Embryonic facial prominence (tissue), 1 donor: ENCODE measurements around the gene LRRC41.
"Not testable (repeated sequence)": the region's sequence is repeated elsewhere in the genome, so short reads cannot be mapped to it uniquely, and the experiment has no call there.

Experiments
- DNase-seq: peaks from one replicate; pipeline ENCODE4 v3.0.0-alpha.2; 2016; ENCODE audit errors: extremely low spot score

LRRC41 gene

DNA sequence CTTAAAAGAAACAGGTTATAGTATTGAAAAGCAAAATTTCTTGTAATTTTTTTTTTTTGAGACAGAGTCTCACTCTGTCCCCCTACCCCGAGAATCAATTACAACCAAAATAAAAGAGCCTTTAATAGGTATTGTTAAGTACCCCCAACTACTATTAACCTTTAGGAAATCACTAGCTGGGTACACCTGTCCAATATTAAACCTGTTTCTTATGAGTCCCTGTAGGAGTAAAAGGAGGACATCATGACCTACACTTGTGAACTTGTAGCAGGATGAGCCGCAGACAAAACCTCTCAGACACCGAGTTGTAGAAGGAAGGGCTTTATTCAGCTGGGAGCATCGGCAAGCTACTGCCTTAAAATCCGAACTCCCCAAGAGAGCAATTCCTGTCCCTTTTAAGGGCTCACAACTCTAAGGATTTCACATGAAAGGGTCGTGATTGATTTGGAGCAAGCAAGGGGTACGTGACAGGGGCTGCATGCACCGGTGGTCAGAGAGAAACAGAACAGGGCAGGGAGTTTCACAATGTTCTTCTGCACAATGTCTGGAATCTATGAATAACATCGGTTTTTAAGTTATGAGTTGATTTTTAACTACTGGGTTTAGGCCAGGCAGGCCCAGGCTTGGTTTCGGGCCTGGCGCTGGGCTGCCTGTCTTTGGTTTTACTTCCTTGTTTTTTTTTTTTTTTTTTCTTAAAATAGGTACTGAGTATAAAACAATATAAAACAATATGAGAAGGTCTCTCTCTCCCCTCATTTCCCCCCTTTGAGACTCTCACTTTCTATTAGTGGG is 22.1 kb upstream of the LRRC41 start:
- DNase-seq = not testable (repeated sequence)

DNA sequence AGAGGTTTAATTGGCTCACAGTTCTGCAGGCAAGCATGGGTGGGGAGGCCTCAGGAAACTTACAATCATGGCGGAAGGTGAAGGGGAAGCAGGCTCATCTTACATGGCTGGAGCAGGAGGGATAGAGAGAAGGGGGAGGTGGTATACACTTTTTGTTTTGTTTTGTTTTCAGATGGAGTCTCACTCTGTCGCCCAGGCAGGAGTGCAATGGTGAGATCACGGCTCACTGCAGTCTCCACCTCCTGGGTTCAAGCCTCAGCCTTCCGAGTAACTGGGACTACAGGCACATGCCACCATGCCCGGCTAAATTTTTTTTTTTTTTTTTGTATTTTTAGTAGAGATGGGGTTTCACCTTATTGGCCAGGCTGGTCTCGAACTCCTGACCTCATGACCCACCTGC is 18.8 kb upstream of the LRRC41 start:
- DNase-seq = not testable (repeated sequence)

- DNase-seq = not testable (repeated sequence)
Measured at GRCh38 chr1:46319960-46320914, 16.8 kb upstream of the LRRC41 start.

DNA sequence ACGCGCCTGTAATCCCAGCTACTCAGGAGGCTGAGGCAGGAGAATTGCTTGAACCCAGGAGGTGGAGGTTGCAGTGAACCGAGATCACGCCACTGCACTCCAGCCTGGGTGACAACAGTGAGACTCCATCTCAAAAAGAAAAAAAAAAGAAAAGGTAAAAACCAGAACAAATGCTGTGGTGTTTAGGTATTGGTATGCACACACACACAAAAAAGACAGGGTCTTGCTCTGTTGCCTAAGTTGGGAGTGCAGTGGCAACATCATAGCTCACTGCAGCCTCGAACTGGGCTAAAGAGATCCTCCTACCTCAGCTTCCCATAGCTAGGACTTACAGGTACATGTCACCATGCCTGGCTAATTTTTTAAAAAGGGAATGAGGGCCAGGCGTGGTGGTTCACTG is 15.9 kb upstream of the LRRC41 start:
- not testable (repeated sequence) for DNase-seq

DNA sequence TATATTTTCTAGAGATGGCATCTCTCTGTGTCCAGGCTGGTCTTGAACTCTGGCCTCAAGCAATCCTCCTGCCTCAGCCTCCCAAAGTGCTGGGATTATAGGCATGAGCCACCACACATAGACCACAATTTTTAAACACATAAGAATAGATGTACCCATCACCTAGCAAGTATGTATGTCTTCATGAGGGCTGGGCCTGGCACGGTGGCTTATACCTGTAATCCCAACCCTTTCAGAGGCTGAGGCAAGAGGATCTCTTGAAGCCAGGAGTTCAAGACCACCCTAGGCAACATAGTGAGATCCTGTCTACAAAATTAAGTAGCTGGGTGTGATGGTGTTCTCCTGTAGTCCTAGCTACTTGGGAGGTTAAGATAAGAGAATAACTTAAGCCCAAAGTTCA is 13.9 kb upstream of the LRRC41 start:
- no peak for DNase-seq

GRCh38 chr1:46315669-46316403 is 12.4 kb upstream of the LRRC41 start:
- DNase-seq = no peak

GRCh38 chr1:46310321-46310720 is 6.9 kb upstream of the LRRC41 start:
- no peak for DNase-seq

DNA sequence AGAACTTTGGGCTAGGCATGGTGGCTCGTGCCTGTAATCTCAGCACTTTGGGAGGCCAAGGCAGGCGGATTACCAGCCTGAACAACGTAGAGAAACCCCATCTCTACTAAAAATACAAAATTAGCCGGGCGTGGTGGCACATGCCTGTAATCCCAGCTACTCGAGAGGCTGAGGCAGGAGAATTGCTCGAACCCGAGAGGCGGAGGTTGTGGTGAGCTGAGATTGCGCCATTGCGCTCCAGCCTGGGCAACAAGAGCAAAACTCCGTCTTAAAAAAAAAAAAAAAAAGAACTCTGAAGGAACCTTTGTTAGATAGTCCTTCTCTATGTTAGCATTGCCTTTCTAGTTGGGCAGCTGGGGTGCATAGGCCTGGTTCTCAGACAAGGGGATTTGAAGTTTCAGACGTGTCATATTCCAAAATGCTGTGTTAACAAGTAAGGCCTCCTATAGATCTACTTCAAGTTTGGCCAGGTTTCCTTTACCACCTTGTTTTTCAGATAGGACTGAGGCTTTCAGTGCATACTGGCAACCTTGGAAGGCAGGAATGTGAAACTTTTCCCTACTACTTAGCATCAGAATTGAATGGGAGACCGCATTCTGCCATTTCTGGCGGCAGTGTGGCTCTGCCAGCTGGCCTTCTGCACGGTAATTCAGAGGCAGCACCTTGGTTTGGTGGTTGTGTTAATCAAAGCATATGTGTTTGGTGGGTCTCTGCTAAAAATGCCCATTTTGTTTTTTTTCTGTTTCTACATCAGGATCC is 6.2 kb upstream of the LRRC41 start:
- no peak for DNase-seq

DNA sequence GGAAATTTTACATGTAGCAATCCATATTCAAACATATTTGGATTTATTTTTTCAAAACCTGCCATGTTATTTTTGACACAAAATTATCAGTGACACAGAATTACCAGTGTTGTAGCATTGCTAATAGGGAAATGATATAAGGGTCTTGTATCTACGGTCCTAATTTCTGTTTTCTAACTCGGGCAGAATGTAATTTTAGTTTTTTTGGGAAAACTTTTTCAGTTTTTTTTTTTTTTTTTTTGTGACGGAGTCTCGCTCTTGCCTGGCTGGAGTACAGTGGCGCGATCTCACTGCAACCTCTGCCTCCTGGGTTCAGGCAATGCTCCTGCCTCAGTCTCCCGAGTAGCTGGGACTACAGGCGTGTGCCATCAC is 2.7 kb upstream of the LRRC41 start:
- DNase-seq = no peak

DNA sequence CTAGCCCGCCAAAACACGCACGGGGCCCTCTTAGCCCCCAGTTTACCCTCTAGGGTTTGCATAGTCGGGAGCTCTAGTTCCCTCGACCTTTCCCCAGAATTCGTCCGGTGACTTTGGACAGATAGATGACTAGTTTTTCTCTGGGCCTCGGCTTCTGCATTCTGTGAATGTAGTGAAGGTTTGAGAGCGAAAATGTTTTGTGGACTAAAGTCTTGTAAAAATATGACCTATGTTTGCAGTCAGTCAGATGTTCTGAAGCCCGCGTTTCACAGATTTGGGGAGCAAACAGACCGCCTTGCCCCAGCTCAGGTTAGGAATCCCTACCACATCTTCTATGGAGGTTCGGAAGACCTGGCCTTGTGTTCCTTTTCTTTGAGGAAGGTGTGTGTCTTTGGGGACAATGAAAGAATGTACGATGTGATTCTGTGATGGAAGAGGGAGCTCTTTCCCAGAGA is 483 bp upstream of the LRRC41 start:
- DNase-seq = peak; percentile 7

GRCh38 chr1:46302641-46303037 is 777 bp downstream of the LRRC41 start:
- DNase-seq = no peak

DNA sequence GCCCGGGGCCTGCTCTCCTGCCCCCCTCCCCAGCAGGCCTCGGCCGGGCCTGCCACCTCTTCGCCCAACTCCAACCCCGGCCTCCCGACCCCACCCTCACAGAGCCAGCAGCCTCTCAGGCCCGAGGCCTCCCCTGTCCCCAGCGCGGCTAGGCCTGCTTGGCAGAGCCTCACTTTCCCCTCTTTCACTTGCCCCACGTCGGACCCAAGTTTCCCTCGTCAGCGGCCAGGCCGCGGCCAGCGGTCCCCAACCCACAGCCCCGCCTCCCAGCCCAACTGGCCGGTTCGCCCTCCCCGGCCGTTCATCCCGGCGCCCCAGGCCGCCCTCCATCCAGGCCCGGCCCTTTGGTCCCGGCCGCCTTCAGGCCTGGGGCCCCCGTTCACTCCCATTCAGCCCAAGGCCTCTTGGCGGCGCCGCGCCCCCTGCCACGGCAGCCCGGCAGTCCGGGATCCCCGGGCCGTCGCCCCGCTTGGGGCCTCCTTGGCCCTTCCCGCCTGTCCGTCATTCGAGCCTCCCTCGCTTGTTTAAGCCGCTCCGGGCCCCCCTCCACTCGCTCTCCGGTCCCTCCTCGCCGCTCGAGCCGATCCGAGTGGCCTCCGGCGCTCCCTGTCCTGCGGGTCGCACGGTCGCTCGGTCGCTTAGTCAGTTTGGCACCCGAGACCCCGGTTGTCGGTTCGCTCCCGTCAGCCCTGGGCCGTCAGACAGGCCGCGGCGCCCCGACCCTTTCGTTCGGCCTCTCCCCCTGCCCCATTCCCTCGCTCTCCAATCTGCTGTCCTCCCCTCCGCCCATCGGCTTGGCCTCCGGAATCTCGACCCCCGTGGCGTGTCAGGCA is 1.4 kb downstream of the LRRC41 start:
- no peak for DNase-seq

- DNase-seq = no peak
Measured at GRCh38 chr1:46301406-46301807, 2.0 kb downstream of the LRRC41 start.

DNA sequence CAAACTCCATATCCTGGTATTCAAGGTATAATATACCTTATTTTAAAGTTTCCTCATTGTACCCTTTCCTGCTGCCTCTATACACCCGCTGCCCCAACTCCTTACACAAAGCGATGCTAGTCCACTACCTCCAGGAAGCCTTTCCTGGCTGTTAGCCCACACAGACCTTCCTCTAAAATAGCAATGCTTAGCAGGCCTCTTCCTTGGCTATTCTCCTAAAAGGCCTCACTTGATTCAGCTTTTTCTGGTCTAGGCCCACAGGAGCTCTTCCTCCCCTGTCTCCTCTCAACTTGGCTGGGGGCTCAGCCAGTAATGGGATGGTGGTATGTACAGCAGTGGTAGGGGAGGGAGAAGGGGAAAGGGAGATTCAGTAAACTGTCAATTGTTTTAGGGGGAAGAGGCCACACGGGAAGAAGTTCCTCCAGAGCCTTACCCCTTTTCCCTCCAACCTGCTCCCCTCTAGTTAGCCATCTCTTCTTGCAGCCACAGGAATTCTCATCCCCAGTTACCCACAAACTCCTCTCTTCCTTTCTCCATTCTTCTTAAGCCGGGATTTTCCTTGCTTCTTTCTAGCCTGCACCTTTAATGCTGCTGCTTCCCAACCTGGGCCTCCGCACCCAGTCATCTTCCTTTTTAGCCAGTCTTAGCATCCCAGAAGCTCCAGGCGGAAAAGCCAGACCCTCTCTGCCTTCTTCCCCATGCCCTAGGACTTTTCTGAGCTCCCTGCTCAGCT is 2.6 kb downstream of the LRRC41 start:
- DNase-seq = no peak

GRCh38 chr1:46298387-46298786 is 5.0 kb downstream of the LRRC41 start:
- DNase-seq = no peak

GRCh38 chr1:46295306-46295705 is 8.1 kb downstream of the LRRC41 start:
- DNase-seq = no peak

- DNase-seq = no peak
Measured at GRCh38 chr1:46289976-46290375, 13.4 kb downstream of the LRRC41 start.

GRCh38 chr1:46289134-46289494 is 14.3 kb downstream of the LRRC41 start:
- DNase-seq = no peak

- DNase-seq = no peak
Measured at GRCh38 chr1:46288485-46289133, 14.8 kb downstream of the LRRC41 start.
